Measurements from ENCODE around the gene BNIP5.

- TF ChIP-seq POLR2A (IDR thresholded peaks at IDR 0.05): no peak
- no peak for TF ChIP-seq CTCF (IDR thresholded peaks at IDR 0.05)
These were observed 16.2 kb downstream of the BNIP5 start for GRCh38 chr6:36320475-36320874.

All from testis (tissue), 2 donors.